Chondrocyte (in vitro differentiated cells): ENCODE results near the gene NRTN. TPM values are rescaled to one million over a fixed set of nuclear protein-coding genes. Genes with fewer than 3 reads are reported as not detected.

Experiments used
- DNase-seq: peaks from one replicate; pipeline ENCODE4 v3.0.0; 2021; ENCODE audit warnings: mixed read lengths, low spot score
- H3K27ac Mint-ChIP-seq: one replicate; pipeline ENCODE4 v1.8.0; 2021; ENCODE audit warnings: mild to moderate bottlenecking, moderate library complexity, mixed read lengths; ENCODE audit not compliant: unreplicated experiment
- H3K27me3 Mint-ChIP-seq: 2 replicates; pipeline ENCODE4 v1.8.0; 2021; ENCODE audit warnings: low read depth, mixed read lengths
- H3K36me3 Mint-ChIP-seq: 2 replicates; pipeline ENCODE4 v1.8.0; 2021; ENCODE audit warnings: low read depth, mixed read lengths
- H3K4me1 Mint-ChIP-seq: 2 replicates; pipeline ENCODE4 v1.8.0; 2021; ENCODE audit warnings: low read depth, mild to moderate bottlenecking, mixed read lengths
- H3K4me3 Mint-ChIP-seq: one replicate; pipeline ENCODE4 v1.8.0; 2021; ENCODE audit warnings: mild to moderate bottlenecking, moderate library complexity, mixed read lengths; ENCODE audit not compliant: unreplicated experiment
- H3K9me3 Mint-ChIP-seq: 2 replicates; pipeline ENCODE4 v1.8.0; 2021; ENCODE audit warnings: low read depth, mixed read lengths
- CTCF ChIP-seq: fragments of 200-600 bp; sonication (generic); IDR thresholded peaks from 2 replicates; pipeline ENCODE4 v1.5.0; 2021; ENCODE audit warnings: antibody characterized with exemption, mild to moderate bottlenecking, moderate library complexity
- total RNA-seq: library from RNA; stranded (reverse); gene quantifications from 3 replicates; pipeline ENCODE4 v1.2.1, GENCODE V29; 2021

Gene NRTN
- total RNA-seq, 1 donor from 2014 or later: 0.77 TPM

DNA sequence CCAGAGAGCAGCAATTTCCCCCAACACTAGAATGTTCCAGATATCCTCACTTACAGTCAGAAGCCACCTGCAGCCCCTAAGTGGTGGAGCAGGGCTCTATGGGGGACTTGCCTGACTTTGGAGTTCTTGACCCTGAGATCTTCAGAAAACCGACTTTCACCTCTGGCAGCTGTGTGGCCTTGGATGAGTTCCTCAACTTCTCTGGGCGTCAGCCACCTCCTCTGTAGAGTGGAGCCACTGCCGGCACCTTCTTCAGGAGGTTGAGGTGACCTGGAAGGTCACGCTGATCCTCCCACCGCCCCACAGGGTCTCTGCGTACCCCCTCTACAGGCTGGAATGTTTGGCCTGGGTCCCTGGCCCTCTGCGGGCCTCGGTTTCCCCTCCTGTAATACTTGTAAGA, 72.6 kb downstream of the NRTN start:
- DNase-seq: no peak
- Mint-ChIP-seq H3K27ac (no peak overlapping the region), H3K9me3 (no peaks in the 10 kb centered on the region), H3K36me3 (no peaks in the 10 kb centered on the region), H3K27me3 (no peaks in the 10 kb centered on the region), H3K4me1 (peaks cover 13% of the 10 kb centered on the region), H3K4me3 (no peak overlapping the region)
- no peak for TF ChIP-seq CTCF

DNA sequence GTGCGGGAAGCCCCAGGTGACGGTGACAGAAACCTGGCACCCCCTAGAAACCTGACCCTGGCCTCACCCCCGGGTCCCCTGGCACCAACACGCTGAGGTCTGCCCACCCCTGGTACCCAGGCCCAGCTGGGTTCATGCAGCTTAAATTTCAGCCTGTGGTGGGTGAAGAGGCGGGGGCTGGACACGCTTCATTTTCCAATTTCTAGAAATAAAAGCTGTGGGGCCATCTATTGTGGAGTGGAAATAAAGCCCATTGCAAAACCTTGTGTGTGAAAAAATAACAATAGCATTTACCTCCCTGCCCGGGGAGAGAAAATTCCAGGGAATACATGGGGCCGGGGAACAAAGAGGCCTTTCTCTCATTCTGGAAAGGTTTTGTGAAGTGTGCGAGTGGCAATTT, 73.0 kb downstream of the NRTN start:
- Mint-ChIP-seq H3K4me1 (peaks cover 13% of the 10 kb centered on the region), H3K36me3 (no peaks in the 10 kb centered on the region), H3K9me3 (no peaks in the 10 kb centered on the region), H3K27ac (no peak overlapping the region), H3K4me3 (no peak overlapping the region), H3K27me3 (no peaks in the 10 kb centered on the region)
- DNase-seq: no peak
- no peak for TF ChIP-seq CTCF

Other genes with a start within 250 kb of the NRTN start
- 1.7 to 17.0 TPM (median 2.0 TPM) in 3 replicates for gene TINCR, start 237.1 kb upstream of the NRTN start, total RNA-seq
- gene SAFB2, start 182.3 kb upstream of the NRTN start, total RNA-seq: 48.2 to 62.7 TPM (median 49.2 TPM) in 3 replicates
- gene SAFB, start 182.0 kb upstream of the NRTN start, total RNA-seq: 56.6 to 77.1 TPM (median 58.3 TPM) in 3 replicates
- 61.0 to 66.6 TPM (median 65.3 TPM) in 3 replicates for gene MICOS13, start 124.6 kb upstream of the NRTN start, total RNA-seq
- 7.2 to 9.9 TPM (median 9.9 TPM) in 3 replicates for gene HSD11B1L, start 124.0 kb upstream of the NRTN start, total RNA-seq
- 537 to 578 TPM (median 548 TPM) in 3 replicates for gene RPL36, start 114.8 kb upstream of the NRTN start, total RNA-seq
- 59.1 to 116 TPM (median 116 TPM) in 3 replicates for gene LONP1, start 84.9 kb upstream of the NRTN start, total RNA-seq
- not detected in 3 replicates for gene CATSPERD, start 84.4 kb upstream of the NRTN start, total RNA-seq
- 1.2 to 1.4 TPM (median 1.3 TPM) in 3 replicates for gene PRR22, start 20.3 kb upstream of the NRTN start, total RNA-seq
- gene DUS3L, start 13.9 kb upstream of the NRTN start, total RNA-seq: 14.8 to 19.4 TPM (median 18.4 TPM) in 3 replicates
- not detected in 3 replicates for gene FUT6, start 34.6 kb downstream of the NRTN start, total RNA-seq
- gene FUT3, start 46.4 kb downstream of the NRTN start, total RNA-seq: not detected in 3 replicates
- gene FUT5, start 65.5 kb downstream of the NRTN start, total RNA-seq: not detected in 3 replicates
- 202 to 224 TPM (median 204 TPM) in 3 replicates for gene NDUFA11, start 98.7 kb downstream of the NRTN start, total RNA-seq
- 5.6 to 6.5 TPM (median 6.1 TPM) in 3 replicates for gene VMAC, start 99.8 kb downstream of the NRTN start, total RNA-seq
- gene CAPS, start 109.2 kb downstream of the NRTN start, total RNA-seq: 7.2 to 11.9 TPM (median 10.5 TPM) in 3 replicates
- 53.5 to 65.5 TPM (median 57.7 TPM) in 3 replicates for gene RANBP3, start 173.1 kb downstream of the NRTN start, total RNA-seq